Small intestine (tissue), 7 donors: ENCODE data around the gene ZHX3. TPM values are rescaled to one million over a fixed set of nuclear protein-coding genes. Genes with fewer than 3 reads are reported as not detected.

Experiments used
- DNase-seq, 2 donors: peaks; one replicate each; pipeline versions ENCODE4 v3.0.0 to v3.0.0-alpha.2; 2013
- FAIRE-seq: peaks from 2 replicates; lab custom pipeline; 2012; peaks lifted over from hg19 to GRCh38; lab: Jason Lieb, UNC
- H3K27ac ChIP-seq, 3 donors: one replicate each; pipeline ENCODE4 v1.5.1; 2013; ENCODE audit warnings: low read length in 2 of 3, mild to moderate bottlenecking in 2 of 3, control low read depth in 1 of 3, inconsistent platforms in 1 of 3, low read depth in 1 of 3, moderate library complexity in 1 of 3
- H3K27me3 ChIP-seq, 3 donors: one replicate each; pipeline ENCODE4 v1.6.1; 2013; ENCODE audit warnings: low read length in 3 of 3, inconsistent platforms in 1 of 3; ENCODE audit not compliant: control insufficient read depth in 3 of 3, insufficient read depth in 3 of 3
- H3K36me3 ChIP-seq, 3 donors: one replicate each; pipeline ENCODE4 v1.6.1; 2013; ENCODE audit warnings: low read length in 3 of 3, inconsistent platforms in 1 of 3, low read depth in 1 of 3, mild to moderate bottlenecking in 1 of 3, moderate library complexity in 1 of 3; ENCODE audit not compliant: control insufficient read depth in 3 of 3, insufficient read depth in 2 of 3
- H3K4me1 ChIP-seq, 3 donors: one replicate each; pipeline ENCODE4 v1.6.1; 2013; ENCODE audit warnings: low read length in 2 of 3, inconsistent platforms in 1 of 3, low read depth in 1 of 3, mild to moderate bottlenecking in 1 of 3, moderate library complexity in 1 of 3; ENCODE audit not compliant: control insufficient read depth in 3 of 3, insufficient read depth in 2 of 3
- H3K4me3 ChIP-seq, 3 donors: one replicate each; pipeline ENCODE4 v1.5.1; 2013; ENCODE audit warnings: low read length in 3 of 3, control low read depth in 1 of 3, inconsistent platforms in 1 of 3, low read depth in 1 of 3, mild to moderate bottlenecking in 1 of 3, moderate library complexity in 1 of 3
- H3K9me3 ChIP-seq, 2 donors: one replicate each; pipeline ENCODE4 v1.6.1; 2013; ENCODE audit warnings: low read depth in 1 of 2, low read length in 1 of 2; ENCODE audit not compliant: control insufficient read depth in 2 of 2, insufficient read depth in 1 of 2
- WGBS, 3 donors: extraction: QIAGEN DNeasy Blood & Tissue Kit; methylation state at CpG; one replicate each; pipeline ENCODE4 v1.1.7; 2013; 5-methylcytosine and 5-hydroxymethylcytosine counted together
- polyA plus RNA-seq, 4 donors: library from polyadenylated mRNA; stranded (reverse) in 3 of 4; unstranded in 1 of 4; fragments of 200-250 nt in 3 of 4; fragments of 120-200 nt in 1 of 4; gene quantifications; one replicate each; pipeline versions ENCODE4 v1.2.1 to v1.2.3, GENCODE V29; 2013
- donor health status: healthy with polysubstance abuse.
- donor health status: control.
- donor health status: control.
- donor health status: Bipolar disorder and iron deficiency.
- donor health status: healthy.

ZHX3 gene
- polyA plus RNA-seq, 4 donors: 6.0 to 18.3 (median 10.2) TPM

DNA sequence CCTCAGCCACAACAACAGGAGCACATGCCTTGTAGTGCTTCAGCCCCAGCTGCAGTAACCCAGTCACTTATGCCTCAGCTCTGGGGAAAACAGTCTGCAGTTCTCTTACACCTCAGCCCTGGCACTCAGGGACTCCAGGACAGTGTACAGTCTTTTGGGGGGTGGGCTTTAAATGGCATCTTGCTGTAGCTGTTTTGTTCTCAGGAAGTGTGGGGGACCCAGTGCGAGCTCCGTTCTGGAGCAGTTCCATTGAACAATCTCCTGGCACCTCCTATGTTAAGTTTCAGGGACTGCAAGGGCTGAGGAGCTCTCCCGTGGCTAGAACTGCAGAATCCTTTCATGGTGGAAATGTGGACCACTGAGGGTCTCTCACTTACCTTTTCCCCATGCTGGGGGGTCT, 125.0 kb downstream of the ZHX3 start:
- H3K4me3 ChIP-seq: no peak overlapping the region
- WGBS, 3 donors: 95 to 100% (median 98%) methylated on average over 3 of the region's 3 CpGs
- H3K27me3 ChIP-seq: no peaks in the 10 kb centered on the region
- FAIRE-seq (no peak), DNase-seq (no peak)
- peaks cover 0 to 34% of the 10 kb centered on the region in 2 donors for H3K9me3 ChIP-seq
- no peak overlapping the region for H3K27ac ChIP-seq
- no peaks in the 10 kb centered on the region for H3K4me1 ChIP-seq
- peaks cover 0 to 12% (median 0%) of the 10 kb centered on the region in 3 donors for H3K36me3 ChIP-seq

DNA sequence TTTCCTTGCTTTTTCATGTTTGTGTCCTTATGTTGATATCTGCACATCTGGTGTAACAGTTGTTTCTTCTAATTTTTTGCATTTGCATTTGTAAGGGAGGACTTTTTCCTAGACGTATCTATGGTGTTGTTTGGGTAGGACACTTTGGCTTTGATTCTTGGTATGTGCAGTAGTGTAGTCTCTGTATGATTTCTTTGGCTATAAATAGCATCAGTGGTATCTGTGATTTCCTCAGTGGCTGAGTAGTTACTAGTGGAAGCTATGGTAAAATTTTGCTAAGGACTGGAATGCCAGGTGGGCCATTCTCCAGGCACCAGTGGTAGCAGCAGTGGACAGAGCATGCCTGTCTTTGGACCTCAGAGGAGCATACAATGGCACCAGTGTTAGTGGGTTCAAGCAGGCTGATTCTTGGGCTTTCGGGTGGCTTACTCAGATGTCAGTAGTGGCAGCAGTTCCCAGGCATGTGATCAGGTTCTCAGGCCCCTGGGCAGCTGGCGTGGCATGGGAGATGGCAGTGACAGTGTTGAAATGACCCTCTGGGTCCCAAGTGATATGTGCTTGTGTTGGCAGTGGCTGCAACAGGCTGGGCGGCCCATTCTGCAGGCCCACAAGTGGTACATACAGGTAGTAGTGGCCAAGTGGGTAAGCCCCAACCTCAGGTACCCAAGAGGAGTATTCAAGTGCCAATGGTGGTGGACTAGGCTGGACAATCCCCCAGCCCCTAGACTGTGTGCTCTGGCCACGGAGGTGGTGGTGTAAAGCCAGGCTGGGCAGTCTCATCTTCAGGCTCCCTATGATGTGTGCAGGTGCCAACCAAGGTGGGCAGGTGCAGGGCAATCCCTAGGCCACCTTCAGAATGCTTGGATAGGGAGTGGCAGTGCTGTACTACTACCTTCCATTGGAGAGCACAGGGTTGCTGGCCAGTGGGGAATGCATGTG, 125.7 kb downstream of the ZHX3 start:
- Histone ChIP-seq H3K36me3 (peaks cover 0 to 12% (median 0%) of the 10 kb centered on the region in 3 donors), H3K27me3 (no peaks in the 10 kb centered on the region), H3K9me3 (peaks cover 0 to 33% of the 10 kb centered on the region in 2 donors), H3K27ac (no peak overlapping the region), H3K4me1 (no peaks in the 10 kb centered on the region), H3K4me3 (no peak overlapping the region)
- WGBS, 3 donors: 95 to 98% (median 97%) methylated on average over 5 of the region's 5 CpGs
- DNase-seq (no peak), FAIRE-seq (no peak)

DNA sequence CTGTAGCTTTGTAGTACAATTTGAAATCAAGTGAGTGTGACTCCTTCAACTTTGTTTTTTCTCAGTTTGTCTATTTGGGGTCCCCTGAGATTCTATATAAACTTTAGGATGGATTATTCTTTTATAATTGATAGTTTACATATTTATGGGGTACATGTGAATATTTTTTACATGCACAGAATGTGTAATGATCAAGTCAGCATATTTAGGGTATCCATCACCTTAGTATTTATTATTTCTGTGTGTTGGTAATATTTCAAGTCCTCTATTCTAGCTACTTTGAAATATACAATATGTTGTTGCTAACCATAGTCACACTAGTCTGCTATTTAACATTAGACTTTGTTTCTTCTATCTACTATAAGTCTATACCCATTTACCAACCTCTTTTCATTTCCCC, 129.9 kb downstream of the ZHX3 start:
- no peak overlapping the region for H3K4me3 ChIP-seq
- no peaks in the 10 kb centered on the region for H3K4me1 ChIP-seq
- H3K27me3 ChIP-seq: no peaks in the 10 kb centered on the region
- peaks cover 0 to 27% (median 3%) of the 10 kb centered on the region in 3 donors for H3K36me3 ChIP-seq
- no peak overlapping the region for H3K27ac ChIP-seq
- H3K9me3 ChIP-seq: peaks cover 0 to 15% of the 10 kb centered on the region in 2 donors
- FAIRE-seq (no peak), DNase-seq (no peak)

DNA sequence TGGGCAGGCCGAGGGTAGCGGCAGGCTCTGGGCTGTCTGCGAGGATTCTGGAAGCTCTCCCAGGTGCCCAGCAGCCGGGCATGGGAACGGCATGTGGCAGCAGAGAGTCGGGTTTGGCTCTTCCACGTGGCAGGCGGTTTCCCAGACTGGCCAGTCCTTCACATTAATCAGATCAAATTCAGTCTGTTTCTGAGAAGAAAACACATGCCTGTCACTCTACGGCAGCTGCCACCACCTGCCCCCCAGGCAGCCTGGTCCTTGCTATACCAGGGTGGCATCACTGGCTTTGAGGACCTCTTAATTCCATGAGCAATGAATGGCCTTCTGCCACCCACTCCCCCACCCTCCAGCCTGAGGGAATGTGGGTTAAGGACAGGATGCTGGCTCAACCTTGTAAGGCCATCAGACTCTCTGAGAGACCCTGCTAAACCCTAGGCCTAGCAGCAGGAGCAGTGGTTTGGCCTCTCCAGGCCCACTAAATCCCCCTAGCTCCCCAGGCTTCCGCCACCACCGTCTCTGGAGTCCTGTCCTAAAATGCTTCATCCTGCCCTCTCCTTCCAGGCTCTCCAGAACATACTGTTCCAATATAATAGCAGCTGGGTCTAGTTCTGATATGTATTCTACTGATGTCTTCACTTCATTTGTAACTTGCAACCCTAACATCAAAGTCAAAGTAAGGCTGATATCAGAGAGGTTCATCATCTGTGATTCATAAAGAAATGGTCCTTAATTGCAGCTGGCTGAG, 132.3 kb downstream of the ZHX3 start:
- Histone ChIP-seq H3K4me3 (no peak overlapping the region), H3K9me3 (peaks cover 0 to 3% of the 10 kb centered on the region in 2 donors), H3K27me3 (no peaks in the 10 kb centered on the region), H3K4me1 (no peaks in the 10 kb centered on the region), H3K27ac (no peak overlapping the region), H3K36me3 (peaks cover 0 to 34% (median 4%) of the 10 kb centered on the region in 3 donors)
- WGBS, 3 donors: 89 to 96% (median 92%) methylated on average over 11 of the region's 11 CpGs
- FAIRE-seq (no peak), DNase-seq (no peak)

DNA sequence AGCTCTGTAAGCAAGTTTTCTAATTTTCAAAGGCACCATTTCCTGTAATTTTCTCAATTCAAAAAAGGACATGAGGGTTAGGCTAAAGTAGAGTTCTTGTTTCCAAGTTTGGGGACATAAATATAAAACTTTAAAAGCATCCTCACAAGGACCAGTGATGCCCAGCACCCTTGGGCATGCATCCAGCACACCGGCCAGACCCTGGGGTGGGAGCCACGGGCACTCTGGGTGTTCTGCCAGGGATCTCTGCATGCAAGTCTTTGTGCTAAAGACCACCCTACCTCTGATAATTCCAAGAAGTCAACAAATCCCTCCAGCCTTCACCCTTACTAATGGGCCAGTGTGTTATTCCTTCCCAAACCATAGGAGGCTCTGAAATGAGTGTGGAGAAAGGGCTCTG, 133.7 kb downstream of the ZHX3 start:
- Histone ChIP-seq H3K36me3 (peaks cover 0 to 37% (median 4%) of the 10 kb centered on the region in 3 donors), H3K27ac (no peak overlapping the region), H3K9me3 (no peaks in the 10 kb centered on the region), H3K4me3 (no peak overlapping the region), H3K27me3 (no peaks in the 10 kb centered on the region), H3K4me1 (no peaks in the 10 kb centered on the region)
- FAIRE-seq (no peak), DNase-seq (no peak)
- 96 to 97% (median 97%) methylated on average over 2 of the region's 2 CpGs for WGBS, 3 donors

DNA sequence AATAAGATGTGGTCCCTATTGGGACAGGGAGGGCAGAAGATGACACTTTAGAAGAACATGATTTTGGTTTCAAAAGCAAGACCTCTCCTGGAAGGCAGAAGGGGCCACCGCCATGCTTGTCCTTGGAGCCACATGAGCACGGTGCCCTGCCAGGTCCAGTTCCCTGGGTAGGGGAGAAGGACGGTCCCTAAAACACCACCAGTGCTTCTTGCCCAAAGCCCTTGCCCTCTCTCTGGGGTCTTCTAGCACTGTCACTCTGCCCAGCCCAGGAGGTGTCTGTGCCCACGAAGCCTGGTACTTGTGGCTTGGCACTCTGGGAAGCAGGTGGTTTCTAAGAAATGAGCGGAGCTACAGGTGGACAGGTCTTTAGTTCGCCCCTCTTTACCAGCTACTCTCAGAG, 134.1 kb downstream of the ZHX3 start:
- Histone ChIP-seq H3K36me3 (peaks cover 0 to 37% (median 4%) of the 10 kb centered on the region in 3 donors), H3K4me3 (no peak overlapping the region), H3K9me3 (no peaks in the 10 kb centered on the region), H3K27ac (no peak overlapping the region), H3K27me3 (no peaks in the 10 kb centered on the region), H3K4me1 (no peaks in the 10 kb centered on the region)
- FAIRE-seq: no peak
- DNase-seq: no peak
- 95 to 97% (median 97%) methylated on average over 6 of the region's 6 CpGs for WGBS, 3 donors

DNA sequence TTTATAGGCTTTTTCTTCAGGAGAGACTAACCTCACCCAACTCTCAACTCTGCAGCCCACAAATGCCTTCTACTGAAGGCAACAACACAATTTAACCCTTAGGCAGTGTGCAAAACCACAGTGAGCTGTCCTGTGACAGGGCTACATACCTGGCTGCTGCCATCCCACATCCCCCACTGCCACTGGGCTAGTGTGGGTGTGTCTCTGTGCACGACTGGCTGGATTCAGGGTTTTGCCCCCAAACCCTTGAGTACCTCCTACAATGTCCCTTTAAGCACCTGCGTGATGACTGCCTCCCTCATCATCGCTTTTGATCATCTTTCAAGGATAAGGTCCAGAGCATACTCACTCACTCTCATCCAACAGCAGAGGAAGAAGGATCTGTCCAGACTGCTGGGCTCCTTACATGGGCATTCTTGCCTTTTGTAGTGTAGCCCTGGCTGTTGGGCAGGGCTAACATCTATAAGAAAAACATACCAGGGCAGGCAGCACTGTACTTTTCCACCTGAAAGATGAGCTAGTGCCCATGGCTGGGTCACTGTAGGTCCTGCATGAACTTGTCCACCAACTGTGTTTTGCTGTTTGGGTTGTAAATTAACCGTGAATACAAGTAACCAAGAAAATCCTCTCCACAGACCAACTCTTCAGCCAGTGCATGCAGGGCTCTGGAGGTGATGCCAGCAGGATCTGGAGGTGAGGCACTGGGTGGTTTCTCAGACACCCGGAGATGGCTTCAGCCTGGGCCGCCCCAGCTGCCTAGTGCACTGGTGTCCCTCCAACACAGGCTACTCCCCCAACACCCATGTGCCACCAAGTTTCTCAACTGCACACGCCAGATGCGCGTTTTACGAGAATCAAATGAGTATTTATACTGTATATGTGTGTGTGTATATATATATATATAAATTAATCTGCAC, 135.0 kb downstream of the ZHX3 start:
- Histone ChIP-seq H3K4me3 (no peak overlapping the region), H3K4me1 (no peaks in the 10 kb centered on the region), H3K27ac (no peak overlapping the region), H3K27me3 (no peaks in the 10 kb centered on the region), H3K36me3 (peaks cover 0 to 41% (median 8%) of the 10 kb centered on the region in 3 donors), H3K9me3 (no peaks in the 10 kb centered on the region)
- DNase-seq: no peak
- FAIRE-seq: no peak
- 86 to 96% (median 94%) methylated on average over 10 of the region's 10 CpGs for WGBS, 3 donors

DNA sequence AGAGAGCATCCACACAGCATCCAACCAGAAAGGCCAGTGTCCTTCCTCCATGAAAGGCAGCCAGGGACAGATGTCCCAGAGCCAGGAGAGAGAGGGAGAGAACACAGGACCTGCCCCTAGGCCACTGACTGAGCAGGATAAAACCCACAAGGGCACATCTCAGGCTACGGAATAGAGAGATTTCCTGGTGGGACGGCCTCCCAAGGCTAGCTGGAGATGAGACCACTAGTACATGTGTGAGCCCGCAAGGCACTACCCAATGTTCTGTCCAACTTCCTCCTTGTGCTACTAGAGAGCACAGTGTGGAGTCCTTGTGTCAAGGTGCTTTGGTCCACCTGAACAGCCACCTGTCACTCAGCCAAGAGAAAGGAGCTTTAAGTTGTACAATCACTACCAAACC, 136.0 kb downstream of the ZHX3 start:
- no peak for DNase-seq
- Histone ChIP-seq H3K4me3 (no peak overlapping the region), H3K27me3 (no peaks in the 10 kb centered on the region), H3K27ac (no peak overlapping the region), H3K9me3 (no peaks in the 10 kb centered on the region), H3K36me3 (peaks cover 0 to 50% (median 12%) of the 10 kb centered on the region in 3 donors), H3K4me1 (no peaks in the 10 kb centered on the region)
- WGBS, 3 donors: 91 to 100% (median 95%) methylated on average over 3 of the region's 3 CpGs
- no peak for FAIRE-seq
